ENCODE data around the gene SPATS2L.

- no peak for TF ChIP-seq CTCF (IDR thresholded peaks at IDR 0.05)
- no peak for TF ChIP-seq POLR2A (IDR thresholded peaks at IDR 0.05)
- no peak for TF ChIP-seq POLR2AphosphoS5 (IDR thresholded peaks at IDR 0.05)
These were observed 35.7 kb downstream of the SPATS2L start for GRCh38 chr2:200342235-200342634.

Data from prostate gland (tissue), 2 donors.